Activated T-cell treated with anti-CD3 and anti-CD28 coated beads, Interleukin-2, amount 50 U/mL, for 72 hours (primary cell): Measurements from ENCODE around the gene SURF2. TPM values are rescaled to one million over a fixed set of nuclear protein-coding genes. Genes with fewer than 3 reads are reported as not detected.

ENCODE experiments used
- ATAC-seq, 2 donors: fragments of 150-1000 bp; cut with Tn5 transposase; replicated peaks in 1 of 2; 2 replicates each; pipeline ENCODE4 v1.10.0; 2021; ENCODE audit warnings: moderate library complexity in 2 of 2, mild to moderate bottlenecking in 1 of 2
- DNase-seq, 2 donors: peaks; one replicate each; pipeline ENCODE4 v3.0.0; 2021 to 2022; ENCODE audit warnings: mixed read lengths in 1 of 2
- H3K27ac Mint-ChIP-seq: one replicate; pipeline ENCODE4 v1.8.0; 2022; ENCODE audit warnings: mild to moderate bottlenecking, moderate library complexity, mixed read lengths
- H3K27me3 Mint-ChIP-seq: one replicate; pipeline ENCODE4 v1.8.0; 2022; ENCODE audit warnings: low read depth, mixed read lengths
- H3K36me3 Mint-ChIP-seq, 2 donors: one replicate each; pipeline ENCODE4 v1.8.0; 2022; ENCODE audit warnings: mixed read lengths in 2 of 2, mild to moderate bottlenecking in 1 of 2; ENCODE audit not compliant: insufficient read depth in 2 of 2
- H3K4me1 Mint-ChIP-seq: one replicate; pipeline ENCODE4 v1.8.0; 2022; ENCODE audit warnings: low read depth, mixed read lengths
- H3K4me3 Mint-ChIP-seq, 2 donors: one replicate each; pipeline ENCODE4 v1.8.0; 2022; ENCODE audit warnings: mild to moderate bottlenecking in 2 of 2, mixed read lengths in 2 of 2, moderate library complexity in 2 of 2
- H3K9me3 Mint-ChIP-seq, 2 donors: one replicate each; pipeline ENCODE4 v1.8.0; 2022; ENCODE audit warnings: mixed read lengths in 2 of 2
- total RNA-seq, 2 donors: library from RNA; stranded (reverse); gene quantifications; one replicate each; pipeline ENCODE4 v1.2.3, GENCODE V29; 2022

SURF2 gene
- total RNA-seq, 2 donors from 2014 or later = 14.7 to 19.9 TPM

DNA sequence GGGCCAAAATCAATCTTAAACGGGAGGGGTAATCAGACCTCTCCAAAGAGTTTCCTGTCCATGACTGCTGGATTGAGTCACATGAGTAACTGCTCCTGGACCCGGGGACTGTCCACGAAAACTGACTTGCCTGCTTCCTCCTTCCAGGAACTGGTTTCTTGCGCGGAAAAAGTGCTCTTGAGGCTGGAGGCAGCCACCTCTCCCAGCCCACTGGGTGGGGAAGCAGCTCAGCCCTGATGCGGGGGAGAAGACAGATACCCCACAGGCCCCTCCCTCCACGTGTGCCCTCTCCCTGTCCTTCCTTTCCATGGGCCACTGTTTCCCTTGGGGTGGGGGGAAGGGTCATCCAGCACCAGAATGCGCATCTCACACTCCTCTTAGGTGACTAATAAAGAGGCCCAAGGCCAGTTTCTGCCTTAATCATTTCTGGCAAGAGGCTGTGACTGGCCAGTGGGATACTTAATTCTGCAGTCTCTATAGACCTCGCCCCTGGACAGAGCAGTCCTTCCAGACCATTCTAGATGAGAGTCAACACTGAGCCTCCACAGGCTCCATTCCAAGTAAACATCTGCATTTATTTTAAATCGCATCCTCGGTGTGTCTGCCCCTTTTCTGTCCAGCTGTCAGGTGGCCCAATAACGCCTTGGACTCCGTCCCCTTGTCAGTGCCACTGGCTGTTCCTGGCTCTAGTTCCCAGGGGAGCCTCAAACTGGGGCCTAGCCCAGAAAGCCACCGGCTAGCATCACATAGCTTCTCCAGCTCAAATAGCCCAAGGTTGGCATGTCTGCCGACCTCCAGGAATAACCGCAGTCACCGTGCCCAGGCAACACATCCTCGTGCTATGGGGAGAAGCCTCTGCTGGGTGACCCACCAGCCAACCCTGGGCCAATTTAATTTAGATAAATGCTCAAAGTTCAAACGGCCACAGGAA, 49.4 kb downstream of the SURF2 start:
- no peak for DNase-seq
- Mint-ChIP-seq H3K4me1 (peaks cover 7% of the 10 kb centered on the region), H3K27ac (no peak overlapping the region), H3K36me3 (peaks cover 2 to 11% of the 10 kb centered on the region in 2 donors), H3K9me3 (no peaks in the 10 kb centered on the region), H3K27me3 (no peaks in the 10 kb centered on the region), H3K4me3 (no peak overlapping the region)
- no peak for ATAC-seq

DNA sequence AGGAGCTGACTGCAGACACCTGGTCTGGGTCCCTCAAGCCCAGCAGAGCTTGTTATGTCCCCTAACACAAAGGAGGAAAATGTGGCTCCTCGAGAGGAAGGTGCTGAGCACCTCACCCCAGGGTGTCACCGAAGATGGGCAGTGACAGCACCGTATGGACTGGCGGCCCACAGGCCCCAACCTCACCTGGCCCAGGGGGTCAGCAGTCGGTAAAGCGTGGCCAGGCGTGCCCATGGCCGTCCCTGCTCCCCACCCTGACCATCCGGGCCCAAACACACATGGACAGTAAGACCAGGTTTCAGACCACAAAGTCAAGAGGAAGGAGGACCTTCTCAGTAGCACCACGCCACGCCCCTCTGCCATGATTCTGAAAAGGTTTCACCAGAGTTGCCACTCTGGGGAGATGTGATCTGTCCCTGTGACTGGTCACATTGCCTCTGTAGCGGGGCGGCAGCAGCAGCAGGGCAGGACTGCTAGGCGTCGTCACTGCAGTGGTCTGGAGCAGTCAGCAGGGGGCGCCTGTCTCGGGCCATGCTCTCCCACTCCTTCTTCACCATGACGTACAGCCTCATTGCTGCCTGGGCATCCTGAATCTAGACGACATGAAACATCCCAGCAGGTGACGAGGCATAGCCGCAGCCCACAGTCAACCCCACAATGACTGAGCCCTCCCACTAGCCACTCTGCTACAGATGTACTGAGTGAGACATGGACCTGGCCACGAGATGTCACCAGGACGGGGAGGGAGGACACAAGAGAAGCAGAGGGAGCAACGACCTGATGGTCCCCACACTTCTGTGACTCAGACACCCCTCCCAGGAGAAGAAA, 50.3 kb downstream of the SURF2 start:
- Mint-ChIP-seq H3K4me1 (peaks cover 7% of the 10 kb centered on the region), H3K27me3 (no peaks in the 10 kb centered on the region), H3K4me3 (no peak overlapping the region), H3K9me3 (no peaks in the 10 kb centered on the region), H3K27ac (peak overlapping the region; percentile 66), H3K36me3 (peaks cover 2 to 11% of the 10 kb centered on the region in 2 donors)
- ATAC-seq = peak; percentile 95 to 98
- DNase-seq = peak; percentile 85 to 89

DNA sequence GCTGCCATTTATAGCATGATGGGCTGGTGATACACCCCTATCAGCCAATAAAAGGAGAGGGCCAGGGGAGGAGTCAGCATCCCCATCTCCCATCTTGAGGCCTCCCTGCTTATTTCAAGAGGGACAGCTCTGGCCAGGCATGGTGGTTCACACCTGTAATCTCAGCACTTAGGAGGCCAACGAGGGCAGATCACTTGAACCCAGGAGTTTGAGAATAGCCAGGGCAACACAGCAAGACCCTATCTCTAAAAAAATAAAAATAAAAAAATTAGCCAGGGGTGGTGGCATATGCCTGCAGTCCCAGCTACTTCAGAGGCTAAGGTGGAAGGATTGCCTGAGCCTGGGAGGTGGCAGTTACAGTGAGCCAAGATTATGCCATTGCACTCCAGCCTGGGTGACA, 51.7 kb downstream of the SURF2 start:
- Mint-ChIP-seq H3K4me3 (no peak overlapping the region), H3K9me3 (no peaks in the 10 kb centered on the region), H3K27me3 (no peaks in the 10 kb centered on the region), H3K36me3 (peaks cover 2 to 14% of the 10 kb centered on the region in 2 donors), H3K4me1 (peaks cover 8% of the 10 kb centered on the region), H3K27ac (no peak overlapping the region)
- DNase-seq (no peak), ATAC-seq (no peak)

Other genes starting within 250 kb of the SURF2 start
- gene RALGDS, start 235.3 kb upstream of the SURF2 start, total RNA-seq = 10 to 100 TPM; 50.7 to 78.2 TPM
- gene GBGT1, start 192.6 kb upstream of the SURF2 start, total RNA-seq = 1 to 10 TPM in 1 of 2 donors, under 1 TPM in 1; 0.86 to 2.0 TPM
- gene OBP2B, start 147.3 kb upstream of the SURF2 start, total RNA-seq = not detected
- gene ABO, start 81.3 kb upstream of the SURF2 start, total RNA-seq = not detected
- gene SURF6, start 20.4 kb upstream of the SURF2 start, total RNA-seq = 10 to 100 TPM; 13.7 to 14.0 TPM
- 10 to 100 TPM; 27.4 to 31.5 TPM for gene MED22, start 8.4 kb upstream of the SURF2 start, total RNA-seq
- gene RPL7A, start 8.3 kb upstream of the SURF2 start, total RNA-seq = 1,000 to 10,000 TPM; 2,529 to 2,856 TPM
- gene SURF1, start 63 bp upstream of the SURF2 start, total RNA-seq = 10 to 100 TPM; 32.7 to 33.4 TPM
- gene SURF4, start 19.5 kb downstream of the SURF2 start, total RNA-seq = 100 to 1,000 TPM; 426 to 494 TPM
- 1 to 10 TPM in 1 of 2 donors, under 1 TPM in 1; 0.88 to 1.3 TPM for gene STKLD1, start 19.8 kb downstream of the SURF2 start, total RNA-seq
- 10 to 100 TPM; 22.9 to 25.0 TPM for gene REXO4, start 61.5 kb downstream of the SURF2 start, total RNA-seq
- gene ADAMTS13, start 65.8 kb downstream of the SURF2 start, total RNA-seq = 1 to 10 TPM; 3.9 to 4.7 TPM
- gene CACFD1, start 103.4 kb downstream of the SURF2 start, total RNA-seq = 1 to 10 TPM; 1.3 to 2.8 TPM
- 1 to 10 TPM; 2.0 to 2.6 TPM for gene SLC2A6, start 122.5 kb downstream of the SURF2 start, total RNA-seq
- not detected for gene MYMK, start 168.4 kb downstream of the SURF2 start, total RNA-seq
- under 1 TPM; 0.07 to 0.17 TPM for gene ADAMTSL2, start 178.2 kb downstream of the SURF2 start, total RNA-seq